PFSK-1 (cell line): ENCODE measurements around the gene PIK3R3.

ENCODE experiments used
- FOXP2 ChIP-seq: optimal IDR thresholded peaks from 2 replicates; pipeline ENCODE3; 2011; ENCODE audit warnings: borderline replicate concordance, control low read depth, inconsistent platforms; ENCODE audit not compliant: insufficient read depth; ENCODE audit errors: extremely low read length, extremely low read depth
- POLR2AphosphoS5 ChIP-seq: IDR thresholded peaks from 2 replicates; pipeline ENCODE4 v1.6.1; 2012; ENCODE audit warnings: low read depth, mild to moderate bottlenecking, control low read depth, low read length, moderate library complexity
- SIN3A ChIP-seq: IDR thresholded peaks from 2 replicates; pipeline ENCODE4 v1.6.1; 2012; ENCODE audit warnings: mild to moderate bottlenecking, low read length, moderate library complexity, borderline replicate concordance; ENCODE audit not compliant: insufficient read depth
- TAF1 ChIP-seq: IDR thresholded peaks from 2 replicates; pipeline ENCODE4 v1.6.1; 2012; ENCODE audit warnings: low read length, control low read depth, borderline replicate concordance; ENCODE audit not compliant: insufficient read depth
- TF ChIP-seq, protein P1 (sequence below), 2 experiments: IDR thresholded peaks; 2 replicates each; pipeline versions ENCODE4 v1.6.1 to v1.8.0; 2011 to 2012; ENCODE audit warnings: low read depth in 2 of 2, low read length in 2 of 2, control low read depth in 1 of 2, inconsistent platforms in 1 of 2, mild to moderate bottlenecking in 1 of 2, moderate library complexity in 1 of 2; ENCODE audit not compliant: insufficient read depth in 1 of 2

PIK3R3 gene

DNA sequence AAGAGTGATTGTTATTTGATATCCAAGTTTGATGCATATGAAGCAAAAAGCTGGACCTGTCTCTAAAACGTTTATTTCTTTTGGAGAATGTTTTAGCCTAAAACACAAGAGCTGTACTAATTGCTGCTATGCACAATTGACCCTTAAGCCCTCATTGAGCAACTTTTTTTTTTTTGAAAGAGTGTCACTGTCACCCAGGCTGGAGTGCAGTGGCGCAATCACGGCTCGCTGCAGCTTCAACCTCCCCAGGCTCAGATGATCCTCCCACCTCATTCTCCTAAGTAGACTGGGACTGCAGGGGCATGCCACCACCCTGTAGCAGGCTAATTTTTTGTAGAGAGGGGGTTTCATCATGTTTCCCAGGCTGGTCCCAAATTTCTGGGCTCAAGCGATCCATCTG is 129.1 kb downstream of the PIK3R3 start:
- TF ChIP-seq FOXP2 (no peak), SIN3A (no peak)

DNA sequence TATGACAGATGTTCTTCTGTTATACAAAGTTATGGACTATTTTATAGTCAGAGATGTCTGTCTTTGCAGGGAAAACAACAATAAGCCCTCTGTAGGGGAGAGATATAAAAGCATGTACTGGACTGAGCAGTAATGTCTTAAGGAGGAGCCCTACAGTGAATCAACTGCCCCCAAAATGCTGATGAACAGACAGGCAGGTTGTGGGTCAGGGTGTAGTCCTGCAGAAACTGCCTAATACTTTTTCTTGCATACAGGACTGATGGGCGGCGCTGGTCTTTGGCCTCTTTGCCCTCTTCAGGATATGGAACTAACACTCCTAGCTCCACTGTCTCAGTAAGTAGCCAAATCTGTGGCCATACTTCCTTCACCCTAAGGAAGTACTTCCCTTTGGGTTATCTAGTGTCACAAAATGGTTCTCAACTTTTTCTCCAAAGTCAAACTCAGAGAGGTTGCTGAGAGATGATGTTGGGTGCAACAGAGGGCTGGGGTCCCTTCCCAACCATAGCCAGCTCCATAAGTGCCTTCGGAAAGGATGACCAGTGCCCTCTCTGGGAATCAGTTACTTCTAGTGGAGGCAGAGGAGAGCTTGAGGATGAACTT is 129.8 kb downstream of the PIK3R3 start:
- TF ChIP-seq FOXP2, result no peak
- no peak for TF ChIP-seq TAF1
- TF ChIP-seq, protein P1, sequence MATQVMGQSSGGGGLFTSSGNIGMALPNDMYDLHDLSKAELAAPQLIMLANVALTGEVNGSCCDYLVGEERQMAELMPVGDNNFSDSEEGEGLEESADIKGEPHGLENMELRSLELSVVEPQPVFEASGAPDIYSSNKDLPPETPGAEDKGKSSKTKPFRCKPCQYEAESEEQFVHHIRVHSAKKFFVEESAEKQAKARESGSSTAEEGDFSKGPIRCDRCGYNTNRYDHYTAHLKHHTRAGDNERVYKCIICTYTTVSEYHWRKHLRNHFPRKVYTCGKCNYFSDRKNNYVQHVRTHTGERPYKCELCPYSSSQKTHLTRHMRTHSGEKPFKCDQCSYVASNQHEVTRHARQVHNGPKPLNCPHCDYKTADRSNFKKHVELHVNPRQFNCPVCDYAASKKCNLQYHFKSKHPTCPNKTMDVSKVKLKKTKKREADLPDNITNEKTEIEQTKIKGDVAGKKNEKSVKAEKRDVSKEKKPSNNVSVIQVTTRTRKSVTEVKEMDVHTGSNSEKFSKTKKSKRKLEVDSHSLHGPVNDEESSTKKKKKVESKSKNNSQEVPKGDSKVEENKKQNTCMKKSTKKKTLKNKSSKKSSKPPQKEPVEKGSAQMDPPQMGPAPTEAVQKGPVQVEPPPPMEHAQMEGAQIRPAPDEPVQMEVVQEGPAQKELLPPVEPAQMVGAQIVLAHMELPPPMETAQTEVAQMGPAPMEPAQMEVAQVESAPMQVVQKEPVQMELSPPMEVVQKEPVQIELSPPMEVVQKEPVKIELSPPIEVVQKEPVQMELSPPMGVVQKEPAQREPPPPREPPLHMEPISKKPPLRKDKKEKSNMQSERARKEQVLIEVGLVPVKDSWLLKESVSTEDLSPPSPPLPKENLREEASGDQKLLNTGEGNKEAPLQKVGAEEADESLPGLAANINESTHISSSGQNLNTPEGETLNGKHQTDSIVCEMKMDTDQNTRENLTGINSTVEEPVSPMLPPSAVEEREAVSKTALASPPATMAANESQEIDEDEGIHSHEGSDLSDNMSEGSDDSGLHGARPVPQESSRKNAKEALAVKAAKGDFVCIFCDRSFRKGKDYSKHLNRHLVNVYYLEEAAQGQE (IDR thresholded peaks at IDR 0.05; ENCODE audit: insufficient read depth in 1 of 2, low read depth in 2 of 2, low read length in 2 of 2), result no peak

DNA sequence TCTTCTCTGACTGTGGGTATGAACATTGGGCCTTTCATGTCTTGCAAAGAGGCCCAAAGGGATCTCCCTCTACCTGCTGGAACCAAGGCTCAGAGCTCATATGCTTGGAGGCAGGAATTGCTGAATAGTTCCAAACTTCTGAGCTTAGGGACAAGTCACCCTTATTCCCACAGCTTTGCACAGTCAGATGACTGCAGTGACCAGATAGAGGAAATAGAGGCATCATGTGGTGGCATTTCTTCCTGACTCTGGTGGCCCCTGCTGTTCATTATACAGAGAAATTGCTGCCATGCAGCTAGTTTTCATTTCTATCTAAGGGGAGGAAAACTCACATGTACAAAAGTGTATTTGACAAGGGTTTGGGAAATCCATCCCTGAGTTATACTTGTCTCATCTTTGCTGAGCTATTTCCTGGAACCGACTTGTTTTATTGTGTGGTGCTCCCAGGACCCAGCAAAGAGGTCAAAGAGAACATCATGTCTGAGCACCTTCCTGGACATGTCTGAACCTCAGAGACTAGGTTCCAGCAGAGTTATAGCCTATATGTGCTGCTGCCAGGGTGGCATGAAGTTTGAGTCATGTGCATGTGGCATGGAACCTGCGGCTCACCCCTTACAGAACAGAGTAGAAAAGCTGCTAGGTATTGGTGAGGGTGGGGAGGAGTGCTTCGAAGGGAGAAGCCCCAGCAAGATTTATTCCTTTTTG is 131.2 kb downstream of the PIK3R3 start:
- TF ChIP-seq TAF1 (no peak), FOXP2 (no peak), POLR2AphosphoS5 (no peak), SIN3A (no peak)
- TF ChIP-seq, protein P1 (IDR thresholded peaks at IDR 0.05; ENCODE audit: insufficient read depth in 1 of 2, low read depth in 2 of 2, low read length in 2 of 2), result no peak

DNA sequence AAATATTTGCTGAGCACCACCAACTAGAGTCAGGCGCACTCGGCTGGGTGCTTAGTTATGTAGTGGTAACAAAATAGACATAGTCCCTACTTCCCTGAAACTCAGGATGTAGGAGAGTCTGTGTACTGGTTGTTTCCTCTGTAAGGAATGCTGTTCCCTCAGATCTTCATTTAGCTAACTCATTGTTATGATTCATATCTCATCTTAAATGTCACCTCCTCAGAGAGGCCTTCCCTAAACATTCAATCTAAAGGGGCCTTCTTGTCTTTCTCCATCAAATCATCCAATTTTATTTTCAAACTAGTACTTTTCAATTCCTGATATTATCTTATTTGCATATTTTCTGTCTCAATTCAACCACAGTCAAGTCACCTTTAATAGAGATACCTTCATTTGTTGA is 132.9 kb downstream of the PIK3R3 start:
- no peak for TF ChIP-seq SIN3A
- no peak for TF ChIP-seq FOXP2
- no peak for TF ChIP-seq POLR2AphosphoS5
- TF ChIP-seq TAF1, result no peak
- TF ChIP-seq, protein P1 (IDR thresholded peaks at IDR 0.05; ENCODE audit: insufficient read depth in 1 of 2, low read depth in 2 of 2, low read length in 2 of 2), result no peak

DNA sequence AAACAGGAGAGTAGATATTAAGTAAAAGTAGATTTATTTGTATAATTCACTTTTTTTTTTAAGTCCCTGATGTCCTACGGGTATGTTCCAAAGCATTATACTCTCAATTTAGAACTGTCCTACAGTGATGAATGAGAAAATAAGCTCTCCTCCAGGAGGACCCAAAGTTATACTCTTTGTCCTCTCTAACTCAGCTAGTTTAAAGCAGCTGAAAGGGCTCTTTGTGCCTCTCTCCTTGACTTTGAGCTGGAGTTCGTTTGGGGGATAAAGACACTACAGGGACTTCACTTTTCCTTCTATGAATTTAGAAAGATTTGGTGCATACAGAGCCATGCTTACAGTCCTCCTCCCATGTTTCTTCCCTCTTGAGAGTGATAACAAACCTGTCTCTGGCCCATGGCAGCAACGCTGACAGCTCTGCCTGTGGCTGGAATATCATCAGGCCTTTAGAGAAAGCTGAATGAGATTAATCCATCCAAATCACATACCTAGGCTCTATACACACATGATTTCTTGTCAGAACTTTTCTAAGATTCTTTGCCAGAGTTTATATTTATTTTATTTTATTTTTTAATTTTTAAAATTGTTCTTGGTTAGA is 134.3 kb downstream of the PIK3R3 start:
- TF ChIP-seq SIN3A, result no peak
- TF ChIP-seq POLR2AphosphoS5, result no peak
- TF ChIP-seq, protein P1 (IDR thresholded peaks at IDR 0.05; ENCODE audit: insufficient read depth in 1 of 2, low read depth in 2 of 2, low read length in 2 of 2), result no peak
- TF ChIP-seq FOXP2, result no peak
- no peak for TF ChIP-seq TAF1
